IMR-90 (cell line): ENCODE data around the gene HACE1.

Source experiments
- NFE2L2 ChIP-seq: fragments of 150-350 bp; IDR thresholded peaks from 2 replicates; pipeline ENCODE4 v1.6.1; 2016; ENCODE audit warnings: low read depth, mild to moderate bottlenecking, low read length
- POLR2A ChIP-seq: IDR thresholded peaks from 2 replicates; pipeline ENCODE4 v1.6.1; 2012; ENCODE audit warnings: mild to moderate bottlenecking, low read depth, low read length
- RAD21 ChIP-seq: IDR thresholded peaks from 2 replicates; pipeline ENCODE4 v1.6.1; 2012; ENCODE audit warnings: low read length, improper control_type of control experiment
- RFX5 ChIP-seq: IDR thresholded peaks from 2 replicates; pipeline ENCODE4 v1.8.0; 2012; ENCODE audit warnings: low read depth, mild to moderate bottlenecking, low read length, moderate library complexity
- TF ChIP-seq, protein P1 (sequence below): conservative IDR thresholded peaks from 2 replicates; pipeline ENCODE4 v1.5.1; 2012; ENCODE audit warnings: mild to moderate bottlenecking, low read depth, low read length, improper control_type of control experiment

DNA sequence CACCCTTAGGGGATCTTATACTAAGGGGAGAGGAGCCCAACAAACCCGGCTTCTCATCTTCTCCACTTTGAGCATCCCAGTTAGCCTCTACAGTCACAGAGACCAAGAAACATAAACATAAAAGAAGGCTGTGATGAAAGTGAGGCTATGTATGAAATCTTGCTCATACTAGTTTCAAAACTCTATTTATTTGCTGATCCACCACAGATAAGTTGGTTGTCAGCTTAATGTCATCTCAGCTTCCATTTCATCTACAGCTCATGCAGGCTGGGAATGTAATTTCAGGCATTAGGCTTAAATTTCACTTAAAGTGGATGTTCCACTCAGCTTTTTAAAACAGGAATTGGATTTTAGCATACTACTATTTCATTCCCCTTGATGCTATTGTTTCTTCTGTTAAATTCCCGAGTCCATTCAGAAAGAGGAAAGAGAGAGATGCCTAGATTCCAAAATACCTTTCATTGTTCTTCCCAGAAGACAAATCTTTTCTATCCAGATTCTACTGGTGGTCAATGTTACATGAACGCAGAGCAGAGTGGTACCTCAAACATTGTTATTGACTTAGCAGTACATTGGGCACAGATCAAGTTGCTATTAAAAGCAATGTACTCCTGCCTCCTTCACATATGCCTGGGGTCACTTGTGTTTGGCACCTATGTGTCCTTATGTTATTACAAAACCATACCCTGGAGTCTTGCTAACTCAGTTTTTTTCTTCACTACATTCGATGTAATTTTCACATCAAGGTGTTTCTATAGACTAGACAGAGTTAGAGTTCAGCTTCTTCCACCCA is 149.0 kb downstream of the HACE1 start:
- TF ChIP-seq, protein P1, sequence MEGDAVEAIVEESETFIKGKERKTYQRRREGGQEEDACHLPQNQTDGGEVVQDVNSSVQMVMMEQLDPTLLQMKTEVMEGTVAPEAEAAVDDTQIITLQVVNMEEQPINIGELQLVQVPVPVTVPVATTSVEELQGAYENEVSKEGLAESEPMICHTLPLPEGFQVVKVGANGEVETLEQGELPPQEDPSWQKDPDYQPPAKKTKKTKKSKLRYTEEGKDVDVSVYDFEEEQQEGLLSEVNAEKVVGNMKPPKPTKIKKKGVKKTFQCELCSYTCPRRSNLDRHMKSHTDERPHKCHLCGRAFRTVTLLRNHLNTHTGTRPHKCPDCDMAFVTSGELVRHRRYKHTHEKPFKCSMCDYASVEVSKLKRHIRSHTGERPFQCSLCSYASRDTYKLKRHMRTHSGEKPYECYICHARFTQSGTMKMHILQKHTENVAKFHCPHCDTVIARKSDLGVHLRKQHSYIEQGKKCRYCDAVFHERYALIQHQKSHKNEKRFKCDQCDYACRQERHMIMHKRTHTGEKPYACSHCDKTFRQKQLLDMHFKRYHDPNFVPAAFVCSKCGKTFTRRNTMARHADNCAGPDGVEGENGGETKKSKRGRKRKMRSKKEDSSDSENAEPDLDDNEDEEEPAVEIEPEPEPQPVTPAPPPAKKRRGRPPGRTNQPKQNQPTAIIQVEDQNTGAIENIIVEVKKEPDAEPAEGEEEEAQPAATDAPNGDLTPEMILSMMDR = no peak
- no peak for TF ChIP-seq RFX5
- TF ChIP-seq POLR2A = no peak
- no peak for TF ChIP-seq NFE2L2
- TF ChIP-seq RAD21 = no peak
